RPMI8226 (cell line): ENCODE data around the gene F13A1.

Experiments used
- DNase-seq: peaks from one replicate; pipeline ENCODE4 v3.0.0-alpha.2; 2015

F13A1 gene

DNA sequence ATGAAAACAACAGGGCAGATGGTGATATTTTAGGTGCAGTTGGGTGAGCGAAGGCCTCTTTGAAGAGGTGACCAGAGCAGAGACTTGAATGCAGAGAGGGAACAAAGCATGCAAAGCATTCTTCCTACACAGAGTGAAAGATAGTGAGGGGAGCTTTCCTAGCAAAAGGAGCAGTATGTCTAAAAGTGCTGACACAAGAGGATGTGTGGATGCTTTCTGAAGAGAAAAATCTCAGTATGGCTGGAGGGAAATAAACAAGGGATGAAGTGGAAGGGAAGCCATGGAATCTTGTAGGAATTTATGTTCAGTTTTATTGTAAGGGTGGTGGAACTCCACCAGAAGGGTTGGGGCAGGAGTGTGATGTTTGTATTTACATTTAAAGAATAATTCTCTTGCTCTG is 128.6 kb downstream of the F13A1 start:
- DNase-seq, result no peak

GRCh38 chr6:6191476-6191875 is 129.0 kb downstream of the F13A1 start:
- DNase-seq, result peak; percentile 31

DNA sequence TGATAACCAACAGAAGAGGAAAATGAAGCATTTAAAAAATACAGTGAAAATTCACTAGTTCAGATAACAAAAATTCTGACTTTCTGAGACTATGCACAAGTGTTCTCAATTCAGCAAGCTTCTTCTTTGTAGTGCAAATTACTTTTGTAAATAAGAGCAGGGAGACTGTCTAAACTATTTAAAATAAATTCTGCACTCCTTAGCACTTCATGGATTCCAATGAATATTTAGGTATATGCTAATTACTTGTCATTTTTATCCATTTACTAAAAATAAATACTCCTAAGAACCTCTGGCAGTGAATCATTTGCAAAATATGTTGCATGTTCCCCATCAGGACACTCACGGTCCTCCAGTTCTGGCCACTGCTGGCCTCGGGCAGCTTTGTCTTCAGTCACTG is 139.8 kb downstream of the F13A1 start:
- DNase-seq, result no peak

DNA sequence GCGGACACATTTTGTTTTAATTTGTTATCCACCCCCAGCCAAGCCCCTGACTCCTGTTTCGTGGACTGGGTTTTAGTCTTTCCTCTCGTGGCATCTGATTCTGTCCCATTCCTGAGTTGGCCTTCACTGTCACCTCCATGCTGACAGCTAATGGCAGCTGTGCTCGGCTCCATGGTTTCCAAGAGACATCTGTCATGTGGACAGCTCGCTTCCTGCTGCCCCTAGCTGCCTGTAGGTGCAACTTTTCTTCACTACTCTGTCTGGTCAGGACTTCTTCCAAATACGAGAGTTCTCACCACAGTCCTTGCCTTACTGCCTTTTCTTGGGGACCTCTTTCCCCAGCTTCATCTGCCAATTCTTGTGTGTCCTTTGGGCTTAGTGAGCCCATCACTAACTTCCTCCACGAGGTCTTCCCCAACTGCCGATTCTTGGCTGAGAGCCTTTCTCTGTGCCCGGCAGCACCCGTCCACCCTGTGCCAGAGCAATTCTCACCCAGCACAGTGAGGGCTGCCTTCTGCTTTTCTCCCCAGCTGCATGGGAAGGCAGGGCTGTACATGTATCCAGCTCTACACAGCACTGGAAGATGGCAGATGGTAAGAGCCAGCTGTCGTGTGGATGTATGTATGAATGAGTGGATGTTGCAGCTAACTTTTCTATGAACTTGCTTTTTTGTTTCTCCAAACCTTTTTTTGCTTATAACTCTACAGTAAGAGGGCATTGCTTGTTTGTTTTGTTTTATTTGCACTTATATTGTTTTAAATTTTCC is 140.4 kb downstream of the F13A1 start:
- DNase-seq, result peak; percentile 16

DNA sequence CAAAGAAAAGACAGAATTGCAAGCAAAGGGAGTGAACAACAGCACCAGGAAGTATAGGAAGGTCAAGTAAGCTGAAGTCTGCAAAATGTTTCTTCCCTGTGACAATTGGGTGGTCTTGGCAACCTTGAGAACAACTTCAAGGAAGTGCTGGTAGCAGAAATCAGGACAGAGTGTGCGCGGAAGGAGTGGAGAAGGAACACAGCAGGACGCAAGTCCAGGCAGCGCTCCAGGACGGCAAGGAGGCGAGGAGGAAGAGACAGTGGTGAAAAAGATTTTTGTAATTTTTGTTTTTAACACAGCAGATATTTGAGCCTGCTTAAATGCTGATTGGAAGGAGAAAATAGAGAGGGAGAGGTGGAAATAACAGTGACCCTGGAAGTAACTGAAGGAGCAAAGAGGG is 141.7 kb downstream of the F13A1 start:
- DNase-seq, result no peak

DNA sequence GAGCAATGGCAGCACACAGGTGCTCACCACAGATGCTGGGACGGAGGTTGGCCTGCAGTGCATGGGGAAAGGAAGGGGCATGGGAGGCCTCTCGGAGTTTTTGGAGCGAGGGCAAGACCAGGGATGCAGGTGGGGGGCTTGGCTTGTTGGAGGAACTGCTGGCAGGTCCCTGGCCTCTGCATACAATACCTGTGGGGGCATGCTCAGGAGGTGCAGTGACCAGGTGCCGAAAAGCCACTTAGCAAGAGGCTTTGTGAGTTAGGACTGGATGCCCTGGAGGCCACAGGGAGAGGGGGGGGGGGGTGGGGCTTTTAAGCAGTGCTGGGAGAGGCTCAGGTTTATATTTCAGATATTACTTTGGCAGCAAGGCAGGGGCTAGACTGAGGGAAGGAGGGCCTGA is 142.7 kb downstream of the F13A1 start:
- DNase-seq, result no peak

GRCh38 chr6:6176586-6177228 is 143.8 kb downstream of the F13A1 start:
- no peak for DNase-seq

- no peak for DNase-seq
Observed at GRCh38 chr6:6176127-6176526, 144.3 kb downstream of the F13A1 start.

DNA sequence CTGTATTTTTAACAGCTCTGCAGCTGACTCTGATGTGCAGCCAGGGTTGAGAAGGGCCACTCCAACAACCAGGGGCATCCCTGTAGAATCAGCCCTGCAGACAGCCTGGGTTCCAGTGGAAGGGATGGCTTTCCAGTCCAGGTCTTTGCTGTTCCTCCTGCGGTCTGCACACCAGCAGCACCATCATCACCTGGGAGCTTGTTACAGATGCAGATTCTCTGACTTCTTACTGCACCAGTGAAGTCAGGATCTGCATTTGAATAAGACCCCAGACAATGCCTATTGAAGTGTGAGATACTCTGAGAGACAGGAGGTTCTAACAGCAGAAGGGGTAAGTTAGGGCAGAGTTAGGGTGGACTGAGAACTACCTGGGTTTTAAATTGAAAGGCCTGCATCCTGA is 151.3 kb downstream of the F13A1 start:
- no peak for DNase-seq

DNA sequence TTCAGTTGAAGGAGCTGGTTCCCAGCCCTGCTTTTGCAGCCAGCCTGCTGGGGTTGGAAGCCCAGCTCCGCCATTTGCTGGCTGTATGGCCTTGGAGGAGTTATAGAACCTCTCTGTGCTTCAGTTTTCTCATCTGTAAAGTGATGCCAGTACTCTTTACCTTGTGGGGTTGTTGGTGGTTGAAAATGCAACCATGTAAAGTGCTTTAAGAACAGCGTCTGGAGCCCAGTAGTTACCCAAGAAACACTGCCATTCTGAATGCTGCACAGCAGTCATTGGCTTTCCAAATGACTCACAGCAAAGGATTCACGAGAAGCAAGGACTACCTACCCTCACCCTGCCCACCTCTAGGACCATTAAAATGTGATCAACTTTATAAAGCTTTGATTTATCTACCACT is 154.4 kb downstream of the F13A1 start:
- DNase-seq, result no peak

GRCh38 chr6:6164367-6164766 is 156.1 kb downstream of the F13A1 start:
- no peak for DNase-seq

DNA sequence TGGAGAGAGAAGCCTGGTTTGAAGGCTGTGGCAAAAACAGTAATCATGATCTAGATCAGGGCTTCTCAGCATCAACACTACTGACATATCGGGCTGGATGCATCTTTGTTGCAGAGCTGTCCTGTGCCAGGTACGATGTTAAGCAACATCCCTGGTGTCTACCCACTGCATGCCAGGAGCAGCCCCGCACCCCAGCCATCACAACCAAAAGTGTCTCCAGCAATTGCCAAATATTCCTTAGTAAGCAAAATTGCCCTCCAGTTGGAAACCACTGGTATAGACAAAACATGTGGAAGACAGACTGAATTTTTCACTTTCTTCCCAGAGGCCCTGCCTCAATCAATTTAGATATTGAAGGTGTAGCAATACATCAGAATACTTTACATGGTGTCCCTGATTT is 166.1 kb downstream of the F13A1 start:
- DNase-seq, result no peak

- DNase-seq, result no peak
Observed at GRCh38 chr6:6152060-6152459, 168.4 kb downstream of the F13A1 start.

GRCh38 chr6:6148192-6148815 is 172.2 kb downstream of the F13A1 start:
- DNase-seq, result no peak

DNA sequence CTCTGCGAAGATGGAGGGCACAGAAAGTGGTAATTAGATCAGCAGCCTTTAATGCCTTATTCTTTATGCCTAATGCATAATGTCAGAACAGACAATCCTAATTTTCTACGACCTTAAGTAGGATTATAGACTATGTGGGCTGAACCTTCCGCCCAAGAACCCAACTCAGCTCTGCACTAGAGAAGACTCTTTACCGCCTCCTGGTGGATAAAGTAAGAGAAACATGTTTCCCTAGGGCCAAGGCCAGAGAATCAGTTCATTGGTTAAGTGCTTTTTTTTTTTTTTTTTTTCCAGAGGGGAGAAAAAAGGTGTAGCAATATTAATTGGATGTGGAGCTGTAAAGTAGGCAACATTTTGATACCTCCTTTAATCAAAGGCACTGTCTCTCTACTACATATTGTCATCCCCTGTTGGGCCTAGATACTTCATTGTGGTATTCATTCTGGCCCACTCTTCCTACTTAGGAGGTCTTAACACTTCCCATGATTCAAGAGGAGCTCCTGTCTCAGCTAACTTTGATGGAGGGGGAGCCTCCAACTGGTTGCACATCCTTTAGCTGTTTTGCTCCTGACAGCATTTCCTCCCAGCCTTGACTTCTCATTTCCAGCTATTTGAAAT is 188.9 kb downstream of the F13A1 start:
- peak; percentile 55 for DNase-seq

DNA sequence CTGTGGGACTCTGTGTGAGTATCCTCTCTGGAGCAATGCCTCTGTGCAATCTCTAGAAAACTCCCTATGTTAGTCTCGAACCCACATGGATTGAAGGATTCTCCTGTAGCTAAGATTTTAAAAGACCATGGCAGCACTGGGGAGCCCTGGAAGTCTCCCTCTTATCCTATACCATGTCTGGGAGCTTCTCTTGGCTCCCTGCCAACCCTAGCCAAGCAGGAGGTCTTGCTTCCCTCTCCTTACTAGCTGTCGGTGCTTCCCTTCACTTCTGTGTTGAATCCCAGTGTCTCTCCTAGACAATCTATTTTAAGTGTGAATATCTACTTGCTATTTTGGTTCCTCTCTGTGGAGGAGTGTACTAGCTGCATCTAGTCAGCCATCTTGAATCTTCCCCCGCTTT is 195.0 kb downstream of the F13A1 start:
- DNase-seq, result no peak

- no peak for DNase-seq
Observed at GRCh38 chr6:6123803-6124202, 196.7 kb downstream of the F13A1 start.

DNA sequence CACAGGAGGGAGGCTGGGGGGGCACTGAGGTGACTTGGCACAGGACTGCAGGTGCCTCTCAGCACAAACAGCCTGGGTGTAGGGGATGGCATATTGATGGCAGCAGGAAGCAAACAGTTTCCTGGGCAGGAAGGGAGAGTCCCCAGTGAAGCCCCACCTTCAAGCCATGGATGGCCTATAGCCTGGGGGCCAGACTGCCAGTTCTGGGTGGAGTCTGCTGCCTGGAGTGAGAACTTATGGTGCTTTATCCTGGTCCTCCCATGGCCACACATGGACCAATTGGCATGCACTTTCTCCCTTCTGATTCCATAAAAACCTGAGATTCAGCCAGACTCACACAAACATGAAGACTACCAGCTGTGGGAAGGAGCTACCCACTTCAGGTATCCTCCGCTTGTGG is 198.5 kb downstream of the F13A1 start:
- no peak for DNase-seq

DNA sequence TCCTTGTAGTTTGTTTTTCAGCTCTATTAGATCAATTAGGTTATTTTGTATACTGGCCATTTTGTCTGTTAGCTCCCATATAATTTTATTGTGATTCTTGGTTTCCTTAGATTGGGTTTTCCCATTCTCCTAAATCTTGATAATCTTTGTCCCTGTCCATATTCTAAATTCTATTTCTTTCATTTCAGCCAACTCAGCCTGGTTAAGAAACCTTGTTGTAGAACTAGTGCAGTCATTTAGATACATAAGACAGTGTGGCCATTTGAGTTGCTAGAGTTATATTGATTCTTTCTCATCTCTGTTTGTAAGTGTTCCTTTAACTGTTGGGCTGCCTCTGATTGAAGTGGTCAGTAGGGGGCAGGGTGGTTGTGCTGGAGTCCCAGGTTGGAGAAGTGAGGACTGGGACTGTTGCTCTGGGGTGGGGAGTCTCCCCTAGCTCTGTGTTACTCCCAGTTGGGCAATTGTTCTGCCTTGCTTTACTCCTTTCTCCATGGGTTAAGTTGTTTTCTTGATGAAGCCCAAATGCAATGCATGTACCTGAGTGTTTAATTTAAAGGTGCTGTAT is 214.9 kb downstream of the F13A1 start:
- no peak for DNase-seq
